SK-N-SH treated with all-trans-retinoic acid at 6 μM for 48 hours (cell line): Measurements from ENCODE around the gene TMEM18.

ENCODE experiments used
- ZNF70 ChIP-seq: fragments of 450-650 bp; formaldehyde crosslinking; IDR thresholded peaks from 2 replicates; pipeline ENCODE4 v1.5.0; 2020; ENCODE audit warnings: mild to moderate bottlenecking, moderate library complexity
- ZNF8 ChIP-seq: fragments of 450-650 bp; formaldehyde crosslinking; IDR thresholded peaks from 2 replicates; pipeline ENCODE4 v1.5.0; 2020; ENCODE audit warnings: mild to moderate bottlenecking, moderate library complexity

DNA sequence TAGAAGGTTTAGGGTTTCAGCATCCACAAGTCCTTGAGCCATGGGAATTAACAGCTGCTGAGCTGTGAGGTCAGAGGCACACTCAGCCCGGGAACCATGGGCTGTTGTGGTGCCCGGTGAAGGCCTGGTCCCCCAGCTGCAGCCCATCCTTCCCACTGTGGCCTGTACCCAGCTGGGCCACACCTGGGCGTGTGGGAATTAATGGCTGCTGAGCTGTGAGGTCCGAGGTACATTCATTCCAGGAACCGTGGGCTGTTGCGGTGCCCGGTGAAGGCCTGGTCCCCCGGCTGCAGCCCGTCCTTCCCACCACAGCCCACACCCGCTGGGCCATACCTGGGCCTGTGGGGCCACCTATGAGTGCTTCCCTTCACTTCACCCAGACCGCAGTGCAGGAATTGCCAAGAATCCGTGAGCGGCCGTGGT is 25.2 kb downstream of the TMEM18 start:
- TF ChIP-seq ZNF70 (CRISPR knock-in tag) (no peak), ZNF8 (CRISPR knock-in tag) (no peak)
